ENCODE data around the gene FBXL15. TPM values are rescaled to one million over a fixed set of nuclear protein-coding genes. Genes with fewer than 3 reads are reported as not detected.

The FBXL15 gene
- total RNA-seq, 1 donor from 2014 or later, result 15.7 TPM

DNA sequence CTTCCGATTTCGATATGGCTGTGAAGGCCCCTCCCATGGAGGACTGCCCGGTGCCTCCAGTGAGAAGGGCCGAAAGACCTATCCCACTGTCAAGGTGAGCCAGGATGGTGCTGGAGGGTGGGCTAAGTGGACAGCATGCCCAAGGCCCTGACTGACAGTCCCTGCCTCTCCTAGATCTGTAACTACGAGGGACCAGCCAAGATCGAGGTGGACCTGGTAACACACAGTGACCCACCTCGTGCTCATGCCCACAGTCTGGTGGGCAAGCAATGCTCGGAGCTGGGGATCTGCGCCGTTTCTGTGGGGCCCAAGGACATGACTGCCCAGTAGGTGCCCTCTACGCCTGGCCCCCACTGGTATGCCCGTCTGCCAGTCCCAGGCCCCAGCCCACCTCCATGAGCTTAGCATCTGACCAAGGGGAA lies 23.9 kb upstream of the FBXL15 start:
- Mint-ChIP-seq H3K4me3 (peak overlapping the region; percentile 94), H3K27me3 (no peaks in the 10 kb centered on the region), H3K36me3 (ENCODE audit: low read depth) (peaks cover 64% of the 10 kb centered on the region), H3K27ac (peak overlapping the region; percentile 97), H3K9me3 (no peaks in the 10 kb centered on the region), H3K4me1 (peaks cover 59% of the 10 kb centered on the region)
- POLR2A ChIA-PET, result interaction anchor here (0.6 to 15.2 kb wide), 13 partner anchors 8 to 338 kb away, joined by 3 to 305 read pairs (median 33); partner anchors contain the start of genes ACTR1A, ARL3, C10orf95 and CUEDC2
- CTCF ChIA-PET, result interaction anchor here (1.9 kb wide), 1 partner anchor 26 kb away, joined by 5 read pairs; no protein-coding TSS in a partner anchor
- TF ChIP-seq, protein P1, sequence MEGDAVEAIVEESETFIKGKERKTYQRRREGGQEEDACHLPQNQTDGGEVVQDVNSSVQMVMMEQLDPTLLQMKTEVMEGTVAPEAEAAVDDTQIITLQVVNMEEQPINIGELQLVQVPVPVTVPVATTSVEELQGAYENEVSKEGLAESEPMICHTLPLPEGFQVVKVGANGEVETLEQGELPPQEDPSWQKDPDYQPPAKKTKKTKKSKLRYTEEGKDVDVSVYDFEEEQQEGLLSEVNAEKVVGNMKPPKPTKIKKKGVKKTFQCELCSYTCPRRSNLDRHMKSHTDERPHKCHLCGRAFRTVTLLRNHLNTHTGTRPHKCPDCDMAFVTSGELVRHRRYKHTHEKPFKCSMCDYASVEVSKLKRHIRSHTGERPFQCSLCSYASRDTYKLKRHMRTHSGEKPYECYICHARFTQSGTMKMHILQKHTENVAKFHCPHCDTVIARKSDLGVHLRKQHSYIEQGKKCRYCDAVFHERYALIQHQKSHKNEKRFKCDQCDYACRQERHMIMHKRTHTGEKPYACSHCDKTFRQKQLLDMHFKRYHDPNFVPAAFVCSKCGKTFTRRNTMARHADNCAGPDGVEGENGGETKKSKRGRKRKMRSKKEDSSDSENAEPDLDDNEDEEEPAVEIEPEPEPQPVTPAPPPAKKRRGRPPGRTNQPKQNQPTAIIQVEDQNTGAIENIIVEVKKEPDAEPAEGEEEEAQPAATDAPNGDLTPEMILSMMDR (IDR thresholded peaks at IDR 0.05), result no peak
- no peak for DNase-seq
- intact Hi-C loops (cut with micrococcal nuclease), result no loop called here
- ATAC-seq (ENCODE audit: low read depth), result no peak

- no peaks in the 10 kb centered on the region for H3K9me3 Mint-ChIP-seq
- H3K27ac Mint-ChIP-seq, result peak overlapping the region; percentile 97
- peaks cover 58% of the 10 kb centered on the region for H3K4me1 Mint-ChIP-seq
- TF ChIP-seq, protein P1 (IDR thresholded peaks at IDR 0.05), result no peak
- peak overlapping the region; percentile 94 for H3K4me3 Mint-ChIP-seq
- no peaks in the 10 kb centered on the region for H3K27me3 Mint-ChIP-seq
- H3K36me3 Mint-ChIP-seq (ENCODE audit: low read depth), result peaks cover 71% of the 10 kb centered on the region
- intact Hi-C loops (cut with micrococcal nuclease), result no loop called here
- ATAC-seq (ENCODE audit: low read depth), result no peak
- ChIA-PET CTCF (interaction anchor here (1.9 to 2.6 kb wide), 3 partner anchors 12 to 25 kb away, joined by 5 to 19 read pairs (median 8); no protein-coding TSS in a partner anchor), POLR2A (interaction anchor here (0.6 to 15.2 kb wide), 14 partner anchors 7 to 265 kb away, joined by 3 to 305 read pairs (median 14); partner anchors contain the start of genes C10orf95, CUEDC2, FBXL15 and GBF1)
- DNase-seq, result no peak
Measured at GRCh38 chr10:102397222-102398171, 23.1 kb upstream of the FBXL15 start.

DNA sequence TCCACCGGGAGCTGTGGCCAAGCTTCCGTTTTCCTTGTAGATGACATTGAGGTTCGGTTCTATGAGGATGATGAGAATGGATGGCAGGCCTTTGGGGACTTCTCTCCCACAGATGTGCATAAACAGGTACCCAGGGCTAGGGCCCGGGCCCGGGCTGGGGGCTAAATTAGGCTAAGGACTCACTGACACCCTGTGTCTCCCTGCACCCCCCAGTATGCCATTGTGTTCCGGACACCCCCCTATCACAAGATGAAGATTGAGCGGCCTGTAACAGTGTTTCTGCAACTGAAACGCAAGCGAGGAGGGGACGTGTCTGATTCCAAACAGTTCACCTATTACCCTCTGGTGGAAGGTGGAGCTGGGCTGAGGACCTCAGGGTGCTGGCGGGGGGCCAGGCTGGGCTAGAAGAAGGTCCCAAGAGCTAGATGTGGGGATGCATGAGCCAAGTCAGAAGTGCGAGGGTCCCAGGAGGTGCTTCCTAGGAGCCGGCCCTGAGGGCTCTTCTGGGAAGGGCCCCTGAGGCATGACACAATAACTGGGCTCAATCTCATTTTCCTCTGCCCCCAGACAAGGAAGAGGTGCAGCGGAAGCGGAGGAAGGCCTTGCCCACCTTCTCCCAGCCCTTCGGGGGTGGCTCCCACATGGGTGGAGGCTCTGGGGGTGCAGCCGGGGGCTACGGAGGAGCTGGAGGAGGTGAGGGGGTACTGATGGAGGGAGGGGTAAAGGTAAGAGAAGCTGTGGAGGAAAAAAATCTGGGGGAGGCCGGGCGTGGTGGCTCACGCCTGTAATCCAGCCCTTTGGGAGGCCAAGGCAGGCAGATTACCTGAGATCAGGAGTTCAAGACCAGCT lies 22.2 kb upstream of the FBXL15 start:
- peaks cover 51% of the 10 kb centered on the region for H3K4me1 Mint-ChIP-seq
- TF ChIP-seq, protein P1 (IDR thresholded peaks at IDR 0.05), result no peak
- H3K27me3 Mint-ChIP-seq, result no peaks in the 10 kb centered on the region
- peaks cover 72% of the 10 kb centered on the region for H3K36me3 Mint-ChIP-seq (ENCODE audit: low read depth)
- DNase-seq, result no peak
- intact Hi-C loops (cut with micrococcal nuclease), result loop anchor here (1.0 kb wide), 2 partner anchors 23 to 266 kb away; no protein-coding TSS in a partner anchor
- ChIA-PET CTCF (interaction anchor here (0.7 to 2.6 kb wide), 10 partner anchors 8 to 169 kb away, joined by 3 to 24 read pairs (median 6); partner anchors contain the start of gene FBXL15), POLR2A (interaction anchor here (0.6 to 15.2 kb wide), 21 partner anchors 6 to 1657 kb away, joined by 3 to 305 read pairs (median 6); partner anchors contain the start of genes C10orf95, CUEDC2, FBXL15 and OGA)
- no peak for ATAC-seq (ENCODE audit: low read depth)
- H3K4me3 Mint-ChIP-seq, result peak overlapping the region; percentile 94
- peak overlapping the region; percentile 97 for H3K27ac Mint-ChIP-seq
- H3K9me3 Mint-ChIP-seq, result no peaks in the 10 kb centered on the region

GRCh38 chr10:102399217-102400021 lies 21.2 kb upstream of the FBXL15 start:
- POLR2A ChIA-PET, result interaction anchor here (0.6 to 15.2 kb wide), 18 partner anchors 5 to 1658 kb away, joined by 3 to 305 read pairs (median 6); partner anchors contain the start of genes C10orf95, CUEDC2 and FBXL15
- H3K27me3 Mint-ChIP-seq, result no peaks in the 10 kb centered on the region

More at GRCh38 chr10:102399217-102400021, 21.2 kb upstream of the FBXL15 start:
- CTCF ChIA-PET, result interaction anchor here (0.6 to 2.6 kb wide), 15 partner anchors 9 to 273 kb away, joined by 3 to 24 read pairs (median 5); partner anchors contain the start of gene FBXL15
- DNase-seq (peak; percentile 87), ATAC-seq (ENCODE audit: low read depth) (peak; percentile 37)
- H3K27ac Mint-ChIP-seq, result peak overlapping the region; percentile 97
- intact Hi-C loops (cut with micrococcal nuclease), result loop anchor here (1.0 kb wide), 2 partner anchors 22 to 267 kb away; no protein-coding TSS in a partner anchor
- TF ChIP-seq, protein P1 (IDR thresholded peaks at IDR 0.05), result peak; percentile 95
- peak overlapping the region; percentile 94 for H3K4me3 Mint-ChIP-seq
- H3K9me3 Mint-ChIP-seq, result no peaks in the 10 kb centered on the region
- H3K36me3 Mint-ChIP-seq (ENCODE audit: low read depth), result peaks cover 77% of the 10 kb centered on the region
- peaks cover 53% of the 10 kb centered on the region for H3K4me1 Mint-ChIP-seq
